ENCODE data around the gene TSPAN10.

The TSPAN10 gene

GRCh38 chr17:81638683-81639082, 1.7 kb downstream of the TSPAN10 start:
- TF ChIP-seq REST (IDR thresholded peaks at IDR 0.05; ENCODE audit: low read depth) (no peak), EP300 (IDR thresholded peaks at IDR 0.05; ENCODE audit: borderline replicate concordance) (no peak), CREB1 (IDR thresholded peaks at IDR 0.05; ENCODE audit: low read depth) (no peak), FOXM1 (IDR thresholded peaks at IDR 0.05; ENCODE audit: borderline replicate concordance, low read depth) (no peak), TCF12 (IDR thresholded peaks at IDR 0.05; ENCODE audit: low read depth) (no peak), TAF1 (IDR thresholded peaks at IDR 0.05; ENCODE audit: low read depth) (no peak), RAD21 (IDR thresholded peaks at IDR 0.05; ENCODE audit: low read depth) (no peak)

- TF ChIP-seq NFIC (IDR thresholded peaks at IDR 0.05) (no peak), USF1 (IDR thresholded peaks at IDR 0.05) (no peak), TAF1 (IDR thresholded peaks at IDR 0.05; ENCODE audit: low read depth) (no peak), EP300 (IDR thresholded peaks at IDR 0.05; ENCODE audit: borderline replicate concordance) (no peak), TCF12 (IDR thresholded peaks at IDR 0.05; ENCODE audit: low read depth) (no peak), CREB1 (IDR thresholded peaks at IDR 0.05; ENCODE audit: low read depth) (no peak), YY1 (IDR thresholded peaks at IDR 0.05; ENCODE audit: low read depth) (no peak), RAD21 (IDR thresholded peaks at IDR 0.05; ENCODE audit: low read depth) (no peak), FOXM1 (IDR thresholded peaks at IDR 0.05; ENCODE audit: borderline replicate concordance, low read depth) (no peak), TEAD4 (IDR thresholded peaks at IDR 0.05) (no peak), EGR1 (IDR thresholded peaks at IDR 0.05) (no peak), ZBTB7A (IDR thresholded peaks at IDR 0.05; ENCODE audit: low read depth) (no peak), CEBPB (IDR thresholded peaks at IDR 0.05) (no peak), REST (IDR thresholded peaks at IDR 0.05; ENCODE audit: low read depth) (no peak), MAX (IDR thresholded peaks at IDR 0.05) (no peak)
Measured at GRCh38 chr17:81640011-81640410, 3.0 kb downstream of the TSPAN10 start.

GRCh38 chr17:81641825-81642489, 5.0 kb downstream of the TSPAN10 start:
- TF ChIP-seq TAF1 (IDR thresholded peaks at IDR 0.05; ENCODE audit: low read depth) (no peak), RAD21 (IDR thresholded peaks at IDR 0.05; ENCODE audit: low read depth) (no peak), TCF12 (IDR thresholded peaks at IDR 0.05; ENCODE audit: low read depth) (no peak), REST (IDR thresholded peaks at IDR 0.05; ENCODE audit: low read depth) (no peak), EGR1 (IDR thresholded peaks at IDR 0.05) (no peak), MAX (IDR thresholded peaks at IDR 0.05) (no peak)

- TF ChIP-seq ZBTB7A (IDR thresholded peaks at IDR 0.05; ENCODE audit: low read depth) (no peak), RAD21 (IDR thresholded peaks at IDR 0.05; ENCODE audit: low read depth) (no peak), CREB1 (IDR thresholded peaks at IDR 0.05; ENCODE audit: low read depth) (no peak), REST (IDR thresholded peaks at IDR 0.05; ENCODE audit: low read depth) (no peak), TCF12 (IDR thresholded peaks at IDR 0.05; ENCODE audit: low read depth) (no peak), MAX (IDR thresholded peaks at IDR 0.05) (no peak), EGR1 (IDR thresholded peaks at IDR 0.05) (no peak), USF1 (IDR thresholded peaks at IDR 0.05) (no peak), CEBPB (IDR thresholded peaks at IDR 0.05) (no peak), TEAD4 (IDR thresholded peaks at IDR 0.05) (no peak), TAF1 (IDR thresholded peaks at IDR 0.05; ENCODE audit: low read depth) (no peak), EP300 (IDR thresholded peaks at IDR 0.05; ENCODE audit: borderline replicate concordance) (no peak)
Measured at GRCh38 chr17:81644496-81644895, 7.5 kb downstream of the TSPAN10 start.
